A549 (cell line): ENCODE data around the gene SLC35E4. TPM values are rescaled to one million over a fixed set of nuclear protein-coding genes. Genes with fewer than 3 reads are reported as not detected.

Source experiments
- ATAC-seq, 2 experiments: fragments of 200-7000 bp in 1 of 2; fragments of >200 bp in 1 of 2; cut with Nextera tagmentation in 1 of 2; cut with Tn5 transposase in 1 of 2; 3 replicates each; pipeline versions ENCODE4 v1.8.0 to v1.9.1; 2018 to 2020; ENCODE audit warnings: mild to moderate bottlenecking in 1 of 2, moderate library complexity in 1 of 2
- CTCF ChIA-PET: fragments of 300-600 bp; sonication (Branson Sonifier 250); formaldehyde crosslinking; extraction: SDS; loops from one replicate; lab custom pipeline; 2021; ENCODE audit warnings: antibody characterized with exemption, inconsistent platforms; lab: Yijun Ruan, JAX
- POLR2A ChIA-PET: fragments of 350-600 bp; formaldehyde crosslinking; extraction: SDS; loops from one replicate; lab custom pipeline; 2021; ENCODE audit warnings: antibody characterized with exemption, inconsistent platforms; lab: Yijun Ruan, JAX
- DNase-seq, 2 experiments: peaks; one replicate each; pipeline versions ENCODE4 v3.0.0 to v3.0.0-alpha.2; 2011 to 2016; ENCODE audit warnings: low read depth in 1 of 2, low spot score in 1 of 2
- FAIRE-seq: peaks from 2 replicates; lab custom pipeline; 2011; peaks lifted over from hg19 to GRCh38; lab: Jason Lieb, UNC
- H3K27ac ChIP-seq, 2 experiments: fragments of >200 bp; sonication (Bioruptor Twin); formaldehyde crosslinking; 3 replicates each; pipeline ENCODE4 v1.5.1; 2016 to 2017
- H3K4me1 ChIP-seq: fragments of >200 bp; sonication (Bioruptor Twin); formaldehyde crosslinking; 3 replicates; pipeline ENCODE4 v1.6.1; 2016
- H3K4me2 ChIP-seq: fragments of >200 bp; sonication (Bioruptor Twin); formaldehyde crosslinking; 3 replicates; pipeline ENCODE4 v1.6.1; 2016
- H3K4me3 ChIP-seq: fragments of >200 bp; sonication (Bioruptor Twin); formaldehyde crosslinking; 3 replicates; pipeline ENCODE4 v1.5.1; 2016
- H3K9me3 ChIP-seq: fragments of >200 bp; sonication (Bioruptor Twin); formaldehyde crosslinking; 3 replicates; pipeline ENCODE4 v1.6.1; 2016
- CBX2 ChIP-seq: fragments of 200-600 bp; sonication (generic); IDR thresholded peaks from 2 replicates; pipeline ENCODE4 v1.6.1; 2016; ENCODE audit warnings: low read depth, mild to moderate bottlenecking, borderline replicate concordance
- CBX8 ChIP-seq: fragments of 200-600 bp; sonication (generic); IDR thresholded peaks from 2 replicates; pipeline ENCODE4 v1.6.1; 2016
- CHD2 ChIP-seq: fragments of 150-350 bp; IDR thresholded peaks from 2 replicates; pipeline ENCODE4 v1.6.1; 2014; ENCODE audit warnings: low read length; ENCODE audit not compliant: partially characterized antibody
- EHF ChIP-seq: fragments of 250-450 bp; sonication (Bioruptor Pico); IDR thresholded peaks from 2 replicates; pipeline ENCODE4 v1.5.0; 2020; ENCODE audit warnings: mild to moderate bottlenecking
- EP300 ChIP-seq, 2 experiments: fragments of >200 bp; sonication (Bioruptor Twin); formaldehyde crosslinking; IDR thresholded peaks; 2 replicates in 1 of 2; 3 replicates in 1 of 2; pipeline ENCODE4 v1.6.1; 2016 to 2017
- FOSB ChIP-seq: fragments of 250-450 bp; sonication (Bioruptor Pico); IDR thresholded peaks from 2 replicates; pipeline ENCODE4 v1.5.0; 2020; ENCODE audit warnings: mild to moderate bottlenecking, moderate library complexity
- HES2 ChIP-seq: fragments of >200 bp; sonication (Bioruptor Twin); formaldehyde crosslinking; IDR thresholded peaks from 2 replicates; pipeline ENCODE4 v1.6.1; 2016
- HOXA7 ChIP-seq: fragments of 250-450 bp; sonication (Bioruptor Pico); IDR thresholded peaks from 2 replicates; pipeline ENCODE4 v1.5.0; 2020; ENCODE audit warnings: mild to moderate bottlenecking, moderate library complexity
- HOXB13 ChIP-seq: fragments of 250-450 bp; sonication (Bioruptor Pico); IDR thresholded peaks from 2 replicates; pipeline ENCODE4 v1.5.0; 2020; ENCODE audit warnings: low read depth, mild to moderate bottlenecking, moderate library complexity
- HOXB5 ChIP-seq: fragments of 250-450 bp; sonication (Bioruptor Pico); IDR thresholded peaks from 2 replicates; pipeline ENCODE4 v1.5.0; 2020; ENCODE audit warnings: mild to moderate bottlenecking, moderate library complexity
- JUN ChIP-seq, 2 experiments: fragments of >200 bp; sonication (Bioruptor Twin); formaldehyde crosslinking; IDR thresholded peaks; 2 replicates in 1 of 2; 3 replicates in 1 of 2; pipeline ENCODE4 v1.6.1; 2016 to 2017
- KDM1A ChIP-seq: fragments of 200-600 bp; sonication (generic); IDR thresholded peaks from 2 replicates; pipeline ENCODE4 v1.6.1; 2016; ENCODE audit warnings: low read depth, mild to moderate bottlenecking
- KDM5A ChIP-seq: fragments of 200-600 bp; sonication (generic); IDR thresholded peaks from 2 replicates; pipeline ENCODE4 v1.6.1; 2016; ENCODE audit warnings: antibody characterized with exemption, mild to moderate bottlenecking
- MAFK ChIP-seq: fragments of 450-650 bp; IDR thresholded peaks from 2 replicates; pipeline ENCODE4 v1.6.1; 2014; ENCODE audit not compliant: partially characterized antibody
- MAX ChIP-seq: IDR thresholded peaks from 2 replicates; pipeline ENCODE4 v1.6.1; 2012
- PBX3 ChIP-seq: IDR thresholded peaks from 2 replicates; pipeline ENCODE4 v1.6.1; 2012
- PHF8 ChIP-seq: fragments of 200-600 bp; sonication (generic); IDR thresholded peaks from 2 replicates; pipeline ENCODE4 v1.6.1; 2016; ENCODE audit warnings: low read depth, mild to moderate bottlenecking, antibody characterized with exemption, moderate library complexity, borderline replicate concordance
- POLR2A ChIP-seq: IDR thresholded peaks from 2 replicates; pipeline ENCODE4 v1.6.1; 2012; ENCODE audit warnings: mild to moderate bottlenecking, low read length
- POLR2AphosphoS2 ChIP-seq: conservative IDR thresholded peaks from 2 replicates; pipeline ENCODE4 v1.6.1; 2012; ENCODE audit warnings: low read length, improper control_type of control experiment, inconsistent platforms
- RAD21 ChIP-seq, 2 experiments: fragments of >200 bp in 1 of 2; sonication (Bioruptor Twin) in 1 of 2; formaldehyde crosslinking in 1 of 2; IDR thresholded peaks in 1 of 2; conservative IDR thresholded peaks in 1 of 2; 2 replicates in 1 of 2; 3 replicates in 1 of 2; pipeline ENCODE4 v1.6.1; 2012 to 2018; ENCODE audit warnings: inconsistent platforms in 1 of 2
- RARB ChIP-seq: fragments of 250-450 bp; sonication (Bioruptor Pico); IDR thresholded peaks from 2 replicates; pipeline ENCODE4 v1.8.0; 2021; ENCODE audit warnings: mild to moderate bottlenecking, moderate library complexity
- RNF2 ChIP-seq: fragments of 200-600 bp; sonication (generic); IDR thresholded peaks from 2 replicates; pipeline ENCODE4 v1.6.1; 2016; ENCODE audit warnings: low read depth, mild to moderate bottlenecking, antibody characterized with exemption, moderate library complexity, borderline replicate concordance
- SREBF2 ChIP-seq: fragments of 450-650 bp; IDR thresholded peaks from 2 replicates; pipeline ENCODE4 v1.6.1; 2014; ENCODE audit warnings: mild to moderate bottlenecking, moderate library complexity
- TP53 ChIP-seq: fragments of 250-450 bp; sonication (Bioruptor Pico); IDR thresholded peaks from 2 replicates; pipeline ENCODE4 v1.5.0; 2021; ENCODE audit warnings: mild to moderate bottlenecking, moderate library complexity
- WGBS: methylation state at CpG from one replicate; pipeline ENCODE4 v1.1.6; 2017; ENCODE audit errors: missing lambda C conversion rate; 5-methylcytosine and 5-hydroxymethylcytosine counted together
- polyA plus RNA-seq, 4 experiments: library from polyadenylated mRNA; depleted of rRNA in 3 of 4; stranded (reverse); fragments of >200 nt; fragmentation: RNase III in 1 of 4; extraction: RNeasy Plus Mini Kit Qiagen cat#74134 plus additional on column Dnase treatment in 1 of 4; gene quantifications; 2 replicates in 3 of 4; 3 replicates in 1 of 4; pipeline ENCODE4 v1.2.3, GENCODE V29; 2011 to 2017
- TF ChIP-seq, protein P1 (sequence below): IDR thresholded peaks from 2 replicates; pipeline ENCODE4 v1.6.1; 2012; ENCODE audit warnings: low read depth, borderline replicate concordance

SLC35E4 gene
- polyA plus RNA-seq, 2 of the 4 experiments (the other 2 are of a cell fraction): 2.0 to 3.3 TPM

DNA sequence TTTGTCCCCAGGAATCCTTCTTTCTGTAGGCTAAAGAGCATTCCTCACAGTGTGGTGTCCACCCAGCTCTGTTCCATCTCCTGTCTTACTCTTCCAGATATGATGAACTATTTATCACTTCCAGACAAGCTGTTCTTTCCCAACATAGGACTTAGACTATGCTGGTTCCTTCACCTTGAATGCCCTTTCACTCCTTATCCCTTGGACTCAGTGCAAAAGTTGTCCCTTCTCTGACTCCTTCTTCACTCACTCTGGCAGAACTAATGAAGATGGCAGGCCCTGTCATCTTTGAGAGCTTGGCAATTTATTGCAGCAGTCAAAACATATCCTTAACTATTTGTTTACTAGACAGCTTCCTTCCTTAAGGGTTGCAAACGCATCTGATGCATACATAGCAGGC, 55.6 kb downstream of the SLC35E4 start:
- CTCF ChIA-PET: interaction anchor here (0.7 kb wide), 1 partner anchor 56 kb away, joined by 3 read pairs; no protein-coding TSS in a partner anchor
- TF ChIP-seq POLR2A: no peak
- no peak for TF ChIP-seq CBX8
- TF ChIP-seq SREBF2: no peak
- TF ChIP-seq KDM5A: no peak
- no peak for TF ChIP-seq HES2
- TF ChIP-seq HOXB13: no peak
- TF ChIP-seq FOSB: no peak
- TF ChIP-seq POLR2AphosphoS2: no peak
- TF ChIP-seq RAD21 (conservative IDR thresholded peaks at IDR 0.05 in 1 of 2, IDR thresholded peaks at IDR 0.05 in 1 of 2): no peak
- TF ChIP-seq PHF8: no peak
- TF ChIP-seq HOXB5: no peak
- TF ChIP-seq KDM1A: no peak
- 72% methylated on average over 1 of the region's 1 CpG for WGBS
- H3K27ac ChIP-seq: no peak overlapping the region
- ATAC-seq (no peak), DNase-seq (no peak), FAIRE-seq (no peak)
- no peak overlapping the region for H3K4me3 ChIP-seq
- POLR2A ChIA-PET: no interaction called here
- no peaks in the 10 kb centered on the region for H3K9me3 ChIP-seq
- no peak overlapping the region for H3K4me2 ChIP-seq
- H3K4me1 ChIP-seq: peaks cover 5% of the 10 kb centered on the region; the same call in 1 of the 3 replicates

GRCh38 chr22:30694171-30694639, 58.6 kb downstream of the SLC35E4 start:
- Histone ChIP-seq H3K4me3 (peak overlapping the region; percentile 74), H3K27ac (peak overlapping the region; percentile 85 to 86)
- FAIRE-seq: no peak
- TF ChIP-seq POLR2A (no peak), MAFK (no peak), CHD2 (no peak), HOXA7 (no peak), MAX (peak; percentile 32; the same call in 1 of the 2 replicates), EP300 (IDR thresholded peaks at IDR 0.05) (no peak), RARB (CRISPR knock-in tag) (no peak), RNF2 (no peak), TP53 (CRISPR knock-in tag) (no peak), EHF (CRISPR knock-in tag) (no peak), JUN (IDR thresholded peaks at IDR 0.05) (0 out of 5 replicates have a peak, but pooled peaks of 1 of the 2 experiments have one; percentile 35), PBX3 (no peak), CBX2 (no peak), CBX8 (no peak), FOSB (no peak)
- TF ChIP-seq, protein P1, sequence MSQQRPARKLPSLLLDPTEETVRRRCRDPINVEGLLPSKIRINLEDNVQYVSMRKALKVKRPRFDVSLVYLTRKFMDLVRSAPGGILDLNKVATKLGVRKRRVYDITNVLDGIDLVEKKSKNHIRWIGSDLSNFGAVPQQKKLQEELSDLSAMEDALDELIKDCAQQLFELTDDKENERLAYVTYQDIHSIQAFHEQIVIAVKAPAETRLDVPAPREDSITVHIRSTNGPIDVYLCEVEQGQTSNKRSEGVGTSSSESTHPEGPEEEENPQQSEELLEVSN: peak; percentile 38; the same call in 1 of the 2 replicates
- TF ChIP-seq, all 56 proteins: peak for 3
- H3K4me1 ChIP-seq: peaks cover 5% of the 10 kb centered on the region; the same call in 1 of the 3 replicates
- no peaks in the 10 kb centered on the region for H3K9me3 ChIP-seq
- WGBS: 6% methylated on average over 6 of the region's 38 CpGs
- ATAC-seq (peak; percentile 90 to 95), DNase-seq (peak; percentile 47 to 63)
- ChIA-PET CTCF (interaction anchor here (0.6 to 3.0 kb wide), 6 partner anchors 9 to 222 kb away, joined by 3 to 15 read pairs (median 3); no protein-coding TSS in a partner anchor), POLR2A (interaction anchor here (0.6 kb wide), 1 partner anchor 262 kb away, joined by 3 read pairs; no protein-coding TSS in a partner anchor)
- peak overlapping the region; percentile 79 for H3K4me2 ChIP-seq
